K562 (cell line): Measurements from ENCODE around the gene SLC19A1. TPM values are rescaled to one million over a fixed set of nuclear protein-coding genes. Genes with fewer than 3 reads are reported as not detected.
A peak's percentile ranks its signal among the peaks of the same experiment; 100 is the strongest.

ENCODE experiments used
- CHAMP1 ChIP-seq: fragments of 450-650 bp; IDR thresholded peaks from 2 replicates; pipeline ENCODE4 v1.6.1; 2016; ENCODE audit warnings: mild to moderate bottlenecking
- CTCFL ChIP-seq: IDR thresholded peaks from 2 replicates; pipeline ENCODE4 v1.6.1; 2011; ENCODE audit warnings: borderline replicate concordance, low read depth, mild to moderate bottlenecking, moderate library complexity, low read length; ENCODE audit not compliant: insufficient read depth, poor library complexity, severe bottlenecking
- EGR1 ChIP-seq: fragments of 450-650 bp; conservative IDR thresholded peaks from 2 replicates; pipeline ENCODE4 v1.6.1; 2017; ENCODE audit warnings: mild to moderate bottlenecking
- FOXA1 ChIP-seq: fragments of 450-650 bp; IDR thresholded peaks from 2 replicates; pipeline ENCODE4 v1.6.1; 2016; ENCODE audit warnings: mild to moderate bottlenecking, borderline replicate concordance
- ILF3 ChIP-seq: fragments of 450-650 bp; IDR thresholded peaks from 2 replicates; pipeline ENCODE4 v1.6.1; 2018; ENCODE audit warnings: antibody characterized with exemption, mild to moderate bottlenecking, moderate library complexity, borderline replicate concordance
- LARP7 ChIP-seq: fragments of 450-650 bp; IDR thresholded peaks from 2 replicates; pipeline ENCODE4 v1.6.1; 2016
- NCOA4 ChIP-seq: fragments of 450-650 bp; IDR thresholded peaks from 2 replicates; pipeline ENCODE4 v1.6.1; 2018; ENCODE audit warnings: mild to moderate bottlenecking; ENCODE audit not compliant: partially characterized antibody
- NELFE ChIP-seq: IDR thresholded peaks from 2 replicates; pipeline ENCODE4 v1.6.1; 2011; ENCODE audit warnings: mild to moderate bottlenecking; ENCODE audit not compliant: insufficient read depth, insufficient read length
- POLR2AphosphoS2 ChIP-seq: IDR thresholded peaks from 2 replicates; pipeline ENCODE4 v1.6.1; 2012; ENCODE audit warnings: low read length, improper control_type of control experiment
- SMARCC2 ChIP-seq: fragments of 450-650 bp; IDR thresholded peaks from 2 replicates; pipeline ENCODE4 v1.6.1; 2017; ENCODE audit warnings: antibody characterized with exemption, moderate library complexity, mild to moderate bottlenecking, low read depth
- ZBTB5 ChIP-seq: fragments of 450-650 bp; IDR thresholded peaks from 2 replicates; pipeline ENCODE4 v1.6.1; 2017; ENCODE audit warnings: antibody characterized with exemption
- ZNF121 ChIP-seq: sonication (generic); formaldehyde crosslinking; conservative IDR thresholded peaks from 2 replicates; pipeline ENCODE4 v1.8.0; 2022; ENCODE audit warnings: missing genetic modification reagents
- ZNF146 ChIP-seq: IDR thresholded peaks from one replicate; pipeline ENCODE4 v1.6.1; 2018; ENCODE audit warnings: missing compliant biosample characterization; ENCODE audit not compliant: unreplicated experiment
- ZNF436 ChIP-seq: fragments of 250-450, 450-650 bp; sonication (Bioruptor Pico); formaldehyde crosslinking; IDR thresholded peaks from 2 replicates; pipeline ENCODE4 v1.7.0; 2020; ENCODE audit warnings: mild to moderate bottlenecking
- ZNF609 ChIP-seq: sonication (generic); formaldehyde crosslinking; IDR thresholded peaks from 2 replicates; pipeline ENCODE4 v1.8.1; 2023; ENCODE audit warnings: missing genetic modification reagents, mild to moderate bottlenecking, borderline replicate concordance
- polyA plus RNA-seq, 8 experiments: library from polyadenylated mRNA; depleted of rRNA in 4 of 8; stranded (reverse) in 5 of 8; unstranded in 3 of 8; fragments of >200 nt; fragmentation: Nextera tagmentation in 2 of 8; fragmentation: Illumina TruSeq in 1 of 8; extraction: Ambion mirVana in 2 of 8; extraction: Trizol in 1 of 8; gene quantifications; 2 replicates each; pipeline versions ENCODE4 v1.2.1 to v1.2.3, GENCODE V29; 2011 to 2014; ENCODE audit warnings: inconsistent platforms in 1 of 8, missing spikeins in 1 of 8
- total RNA-seq, 7 experiments: library from RNA; depleted of rRNA in 6 of 7; stranded (reverse); fragments of >200 nt in 6 of 7; fragmentation: Illumina TruSeq in 2 of 7; extraction: Trizol in 2 of 7; gene quantifications; 2 replicates each; pipeline versions ENCODE4 v1.2.1 to v1.2.3, GENCODE V29; 2011 to 2021; ENCODE audit warnings: low replicate concordance in 1 of 7

Gene SLC19A1
- total and polyA plus RNA-seq, 9 of the 15 experiments (the other 6 are each of a cell fraction or from before 2014, with no cell fraction given): 0.65 to 88.7 (median 12.0) TPM

- TF ChIP-seq ZBTB5: no peak; the same call in 1 of the 2 replicates
- TF ChIP-seq FOXA1: no peak
- TF ChIP-seq NELFE: no peak
- TF ChIP-seq LARP7: peak; percentile 97; the same call in 1 of the 2 replicates
- TF ChIP-seq CHAMP1: no peak
- TF ChIP-seq SMARCC2: no peak
- TF ChIP-seq ILF3: no peak
- TF ChIP-seq ZNF146 (CRISPR knock-in tag): no peak
- no peak for TF ChIP-seq ZNF436 (CRISPR knock-in tag)
- no peak for TF ChIP-seq POLR2AphosphoS2
- TF ChIP-seq NCOA4: no peak
- TF ChIP-seq CTCFL: no peak
- TF ChIP-seq ZNF609 (CRISPR knock-in tag): no peak
- TF ChIP-seq ZNF121: no peak
- TF ChIP-seq EGR1: no peak; the same call in 1 of the 2 replicates
These were observed 49.5 kb upstream of the SLC19A1 start (continued) for GRCh38 chr21:45591619-45592207.
